OCI-M2 (cell line): ENCODE measurements around the gene TBPL1.
"Not testable (repeated sequence)": the region's sequence is repeated elsewhere in the genome, so short reads cannot be mapped to it uniquely, and the experiment has no call there.

Source experiments
- DNase-seq: peaks from one replicate; lab custom pipeline; 2025; ENCODE audit not compliant: unreplicated experiment; lab: John Stamatoyannopoulos, UW

Gene TBPL1

DNA sequence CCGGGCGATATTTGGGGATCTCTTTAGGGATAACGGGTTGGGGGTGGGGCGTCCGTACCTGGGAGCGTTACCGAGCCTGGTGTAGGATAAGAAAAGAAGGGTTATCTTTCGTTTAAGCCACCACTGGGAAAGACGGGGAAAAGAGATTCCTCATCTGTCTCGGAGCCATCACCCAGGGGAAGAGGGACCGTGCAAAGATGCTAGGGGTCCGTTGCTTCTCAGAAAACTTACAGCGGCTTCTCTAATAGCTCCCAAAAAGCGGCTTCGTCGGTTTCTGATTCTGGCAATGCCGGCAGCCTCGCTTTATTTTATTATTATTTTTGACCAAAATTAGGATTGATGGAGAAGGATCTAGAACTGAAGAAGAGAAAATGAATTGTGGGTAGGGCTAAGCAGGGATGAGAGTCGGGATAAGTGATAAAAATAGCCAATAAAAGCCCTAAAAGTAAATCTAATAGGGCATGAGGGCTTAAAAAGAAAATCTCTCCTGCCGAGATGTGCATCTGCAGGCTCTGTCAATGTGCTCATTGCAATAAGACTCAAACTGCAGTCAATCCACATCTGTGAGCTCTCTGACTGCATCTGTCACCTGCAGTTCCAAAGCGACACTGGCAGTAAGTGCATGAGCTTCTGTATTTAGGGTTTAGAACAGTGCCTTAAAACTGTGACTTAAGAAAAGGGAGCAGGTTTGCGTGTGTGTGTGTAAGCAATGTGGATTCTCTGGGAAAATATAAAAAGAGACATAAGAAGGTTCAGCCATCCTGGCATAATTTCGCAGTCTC is 801 bp downstream of the TBPL1 start:
- DNase-seq = no peak

DNA sequence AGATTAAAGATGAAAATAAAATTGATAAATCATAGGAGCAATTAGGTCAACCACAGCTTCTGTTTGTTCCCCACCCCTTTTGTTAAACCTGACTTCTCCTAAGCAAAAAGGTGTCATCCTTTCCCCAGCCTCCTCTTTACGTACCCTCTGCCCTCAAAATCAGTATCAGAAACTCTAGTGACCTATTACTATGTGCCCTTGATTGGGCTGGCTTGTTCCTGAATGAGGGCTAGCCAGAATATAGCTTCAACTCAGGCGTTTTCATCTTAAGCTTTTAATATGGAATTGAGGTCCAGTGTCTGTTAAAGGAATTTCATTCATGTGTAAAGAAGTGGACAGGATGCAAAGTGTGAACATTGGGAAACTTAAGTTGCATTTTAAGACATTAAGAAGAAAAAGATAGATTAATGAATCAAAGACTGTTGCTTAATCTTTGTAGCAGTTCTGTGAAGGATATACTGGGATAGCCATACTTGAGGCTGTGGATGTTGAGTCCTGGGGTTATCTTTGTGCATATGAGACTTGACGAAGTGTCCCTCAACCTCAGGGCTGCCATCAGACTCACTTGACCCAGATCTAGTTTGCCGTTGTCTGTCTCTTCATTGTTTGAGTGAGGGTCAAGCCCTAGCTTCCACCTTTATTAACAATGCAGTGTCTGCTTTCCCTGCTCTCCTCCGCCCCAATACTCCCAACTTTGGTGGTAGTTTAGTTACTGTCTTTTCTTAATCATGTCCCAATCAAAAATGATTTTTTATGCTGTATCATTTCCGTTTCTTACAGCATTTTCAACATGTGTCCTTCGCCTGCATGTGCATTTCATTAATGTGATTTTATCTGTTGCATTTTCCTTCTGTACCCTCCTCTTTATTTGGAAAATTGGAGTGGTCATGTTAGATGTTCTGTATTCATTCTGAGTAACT is 1.9 kb downstream of the TBPL1 start:
- no peak for DNase-seq

GRCh38 chr6:133955582-133956415 is 2.8 kb downstream of the TBPL1 start:
- DNase-seq = no peak

GRCh38 chr6:133956416-133957049 is 3.5 kb downstream of the TBPL1 start:
- no peak for DNase-seq

DNA sequence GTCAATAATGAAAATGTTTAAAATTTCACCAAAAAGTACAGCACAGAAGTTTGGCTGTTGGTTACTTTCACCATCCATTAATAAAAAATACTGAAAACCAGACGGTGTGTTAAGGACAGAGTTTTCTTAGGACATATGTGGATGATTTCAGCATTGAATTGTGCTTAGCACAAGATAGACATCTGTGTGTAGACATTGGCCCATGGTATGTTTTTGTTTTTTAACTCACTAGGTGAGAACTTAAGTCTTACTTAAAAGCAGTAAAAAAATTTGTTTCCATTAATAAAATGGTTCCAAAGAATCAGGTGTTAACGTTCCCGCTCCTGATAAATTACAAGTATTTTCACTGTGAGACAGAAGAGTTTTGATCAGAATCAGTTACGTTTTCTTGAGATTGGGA is 4.2 kb downstream of the TBPL1 start:
- DNase-seq = no peak

GRCh38 chr6:133957780-133958242 is 4.8 kb downstream of the TBPL1 start:
- peak; percentile 73 for DNase-seq

GRCh38 chr6:133958791-133959190 is 5.8 kb downstream of the TBPL1 start:
- no peak for DNase-seq

DNA sequence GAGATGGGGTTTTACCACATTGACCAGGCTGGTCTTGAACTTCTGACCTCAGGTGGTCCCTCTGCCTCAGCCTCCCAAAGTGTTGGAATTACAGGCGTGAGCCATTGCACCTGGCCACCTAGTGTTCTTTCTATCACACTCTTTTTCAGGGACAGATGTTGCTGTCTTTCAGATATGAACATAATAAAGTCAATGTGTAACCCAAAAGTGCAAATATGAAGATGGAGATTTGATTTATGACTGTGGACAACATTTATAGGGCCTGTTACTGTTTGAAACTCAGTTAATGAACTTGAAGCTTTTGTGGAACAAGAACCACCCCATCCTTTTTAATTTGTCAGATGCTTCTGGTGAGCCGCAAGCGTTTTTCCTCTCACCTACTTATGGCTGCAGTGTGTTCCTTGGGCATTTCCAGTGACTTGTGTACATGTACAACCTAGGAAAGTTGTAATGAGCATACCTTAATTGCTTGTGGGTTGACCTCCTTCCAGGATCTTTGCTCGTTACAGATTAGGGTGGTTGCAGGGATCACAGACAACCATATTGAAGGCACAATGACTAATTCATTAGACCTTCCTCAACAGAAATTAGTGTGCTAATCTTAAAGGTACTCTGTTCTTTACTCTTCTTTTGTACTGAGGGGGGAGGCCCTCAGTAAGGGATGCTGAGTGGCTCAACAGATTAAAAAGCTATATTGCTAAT is 6.8 kb downstream of the TBPL1 start:
- no peak for DNase-seq

- no peak for DNase-seq
These were observed 8.8 kb downstream of the TBPL1 start for GRCh38 chr6:133961831-133962230.

DNA sequence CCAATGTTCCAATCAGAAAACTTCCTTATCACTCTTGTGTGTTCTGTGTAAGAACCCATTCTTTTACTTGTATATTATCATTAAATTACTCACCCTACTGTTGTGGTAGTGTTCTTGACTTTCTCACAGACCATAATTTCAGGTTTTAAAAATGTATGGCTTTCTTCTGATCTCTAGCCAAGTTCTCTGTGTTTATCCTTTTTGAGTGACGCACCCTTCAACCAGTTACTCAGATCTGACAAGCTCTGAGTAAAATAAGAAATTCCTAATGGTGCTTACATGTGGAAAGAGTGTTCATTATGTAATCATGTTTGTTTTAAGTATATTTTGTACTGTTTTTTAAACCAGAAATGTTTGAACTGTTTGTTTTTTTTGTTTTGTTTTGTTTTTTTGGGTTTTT is 11.0 kb downstream of the TBPL1 start:
- no peak for DNase-seq

DNA sequence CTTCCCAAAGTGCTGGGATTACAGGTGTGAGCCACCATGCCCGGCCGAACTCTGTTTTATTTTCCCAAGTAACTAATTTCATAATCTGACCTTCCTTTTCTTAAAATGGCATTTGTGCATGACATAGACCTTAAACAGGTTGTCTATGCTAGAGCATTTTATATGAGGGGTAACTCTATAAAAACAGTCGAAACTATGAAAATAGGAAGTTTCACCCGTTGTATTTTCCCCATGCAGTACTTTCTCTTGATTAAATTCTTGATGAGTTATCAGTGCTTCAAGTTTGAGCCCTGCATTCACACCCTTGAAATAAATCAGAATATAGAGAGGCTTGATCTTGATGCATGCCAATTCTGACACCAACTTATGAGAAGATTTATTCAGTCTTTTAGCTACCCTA is 11.7 kb downstream of the TBPL1 start:
- no peak for DNase-seq

DNA sequence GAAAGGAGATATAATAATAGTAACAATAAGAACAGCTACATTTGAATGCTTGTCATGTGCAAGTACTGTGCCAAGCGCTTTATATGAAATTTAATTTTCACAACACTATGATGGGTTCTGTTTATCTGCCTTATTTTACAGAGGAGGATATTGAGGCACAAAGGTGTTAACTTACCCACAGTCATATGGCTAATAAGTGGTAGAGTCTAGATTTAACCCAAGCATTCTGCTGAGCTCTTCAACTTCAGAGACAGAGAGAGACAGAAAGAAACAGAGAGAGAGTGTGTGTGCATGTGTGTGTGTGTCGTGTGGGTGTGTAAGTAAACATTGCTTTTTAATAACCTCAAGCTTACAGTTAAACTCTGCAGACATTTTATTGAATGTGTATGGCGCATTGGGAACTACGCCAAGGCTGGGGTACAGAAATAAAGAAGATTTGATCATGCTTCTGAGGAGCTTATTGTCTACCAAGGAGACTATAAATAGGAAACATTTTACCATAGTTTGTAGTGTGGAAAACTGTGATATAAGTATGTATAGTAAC is 12.9 kb downstream of the TBPL1 start:
- no peak for DNase-seq

DNA sequence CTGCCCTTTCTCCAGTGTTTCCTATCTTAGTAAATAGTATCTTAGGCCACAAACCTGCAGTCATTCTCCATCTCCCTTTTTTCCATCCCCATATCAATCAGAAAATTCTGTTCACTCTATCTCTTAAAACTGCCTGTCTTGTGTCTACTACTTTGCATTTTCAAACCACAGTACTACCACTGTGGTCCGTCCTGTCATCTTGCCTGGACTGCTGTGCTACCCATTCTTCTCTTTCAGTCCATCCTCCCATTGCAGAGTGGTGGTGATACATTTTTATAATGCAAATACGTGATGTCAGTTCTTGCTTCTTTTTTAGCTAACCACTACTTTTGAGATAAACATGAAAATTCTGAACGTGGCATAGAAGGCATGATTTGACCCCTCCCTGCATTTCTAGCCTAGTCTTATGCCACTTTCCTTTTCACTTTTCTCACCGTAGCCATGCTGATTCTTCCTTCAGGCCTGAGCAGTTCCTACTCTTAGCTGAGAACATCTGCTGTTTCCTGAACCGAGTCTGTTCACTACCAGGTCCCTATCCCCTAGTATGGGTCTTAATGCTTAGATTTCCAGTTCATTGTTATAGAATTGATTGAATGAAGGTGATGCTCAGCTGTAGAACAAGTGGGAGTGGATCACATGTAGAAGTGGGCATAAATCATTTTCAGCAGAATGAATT is 13.8 kb downstream of the TBPL1 start:
- no peak for DNase-seq

- DNase-seq = no peak
These were observed 14.3 kb downstream of the TBPL1 start for GRCh38 chr6:133967347-133967746.

DNA sequence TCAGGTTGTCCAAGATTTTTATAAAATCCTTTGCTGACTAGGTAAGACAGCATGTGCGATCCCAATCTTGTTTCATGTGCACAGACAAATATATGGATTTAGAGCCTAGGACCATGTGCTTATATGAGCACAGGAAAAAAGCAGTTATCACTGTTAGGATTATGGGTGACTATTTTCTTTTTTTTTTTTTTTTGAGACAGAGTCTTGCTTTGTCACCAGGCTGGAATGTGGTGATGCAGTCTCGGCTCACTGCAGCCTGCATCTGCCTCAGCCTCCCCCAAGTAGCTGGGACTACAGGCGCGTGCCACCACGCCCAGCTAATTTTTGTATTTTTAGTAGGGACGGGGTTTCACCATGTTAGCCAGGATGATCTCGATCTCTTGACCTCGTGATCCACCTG is 14.8 kb downstream of the TBPL1 start:
- not testable (repeated sequence) for DNase-seq

GRCh38 chr6:133969285-133969920 is 16.4 kb downstream of the TBPL1 start:
- no peak for DNase-seq

DNA sequence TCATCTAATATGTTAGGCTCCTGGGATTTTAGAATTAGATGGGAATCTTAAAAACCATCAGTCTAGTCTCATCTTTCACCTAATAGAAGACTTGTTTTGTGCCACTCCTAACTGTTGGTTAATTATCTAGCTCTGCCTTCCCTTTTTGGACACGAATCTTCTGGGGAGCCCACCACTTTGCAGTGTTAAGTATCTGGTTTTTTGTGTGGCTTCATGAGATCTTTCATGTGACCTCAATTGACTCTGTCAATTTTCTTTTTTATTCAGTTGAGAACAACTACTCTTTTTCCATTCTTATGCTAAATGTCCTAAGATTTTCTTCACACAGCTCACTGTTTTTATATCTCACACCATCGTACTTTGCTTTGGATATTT is 16.9 kb downstream of the TBPL1 start:
- DNase-seq = no peak

DNA sequence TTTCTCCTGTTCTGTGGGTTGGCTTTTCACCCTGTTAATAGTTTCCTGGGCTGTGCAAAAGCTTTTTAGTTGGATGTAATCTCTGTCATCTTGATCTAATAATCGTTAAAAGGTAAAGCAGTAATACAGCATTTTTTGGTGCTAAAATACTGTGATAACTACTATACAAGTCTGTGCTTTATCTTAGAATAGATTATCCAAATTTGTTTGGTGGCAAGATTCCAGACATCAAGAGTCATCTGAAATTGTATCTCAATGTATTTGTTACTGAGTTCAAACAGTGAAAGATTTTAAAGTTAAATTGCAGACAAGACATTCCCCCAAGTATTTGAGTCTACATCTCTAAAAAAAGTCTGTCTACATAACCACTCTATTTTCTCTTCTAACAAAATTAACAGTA is 18.8 kb downstream of the TBPL1 start:
- no peak for DNase-seq

GRCh38 chr6:133972388-133972787 is 19.4 kb downstream of the TBPL1 start:
- no peak for DNase-seq
